RWPE2 (cell line): Measurements from ENCODE around the gene TEFM.

Source experiments
- ATAC-seq: fragments of 200-7000 bp; cut with Tn5 transposase; 3 replicates; pipeline ENCODE4 v1.9.1; 2021; ENCODE audit warnings: low read depth
- DNase-seq: peaks from one replicate; pipeline ENCODE4 v3.0.0-alpha.2; 2020; ENCODE audit warnings: low spot score
- H3K27ac ChIP-seq: fragments of 450-650 bp; 2 replicates; pipeline ENCODE4 v1.5.1; 2017; ENCODE audit warnings: mild to moderate bottlenecking; ENCODE audit not compliant: poor library complexity, severe bottlenecking
- H3K27me3 ChIP-seq: fragments of 250-450 bp; sonication (Bioruptor Pico); 2 replicates; pipeline ENCODE4 v1.5.1; 2021; ENCODE audit warnings: mild to moderate bottlenecking, moderate library complexity; ENCODE audit not compliant: insufficient read depth, poor library complexity, severe bottlenecking
- H3K36me3 ChIP-seq: fragments of 250-450 bp; sonication (Bioruptor Pico); 2 replicates; pipeline ENCODE4 v1.5.1; 2020; ENCODE audit warnings: low read depth, mild to moderate bottlenecking, moderate library complexity
- H3K4me1 ChIP-seq: fragments of 250-450 bp; sonication (Bioruptor Pico); 2 replicates; pipeline ENCODE4 v1.5.1; 2021; ENCODE audit warnings: mild to moderate bottlenecking, moderate library complexity; ENCODE audit not compliant: insufficient read depth, poor library complexity, severe bottlenecking
- H3K4me3 ChIP-seq: fragments of 250-450 bp; sonication (Bioruptor Pico); 2 replicates; pipeline ENCODE4 v1.5.1; 2021; ENCODE audit warnings: mild to moderate bottlenecking, moderate library complexity; ENCODE audit not compliant: severe bottlenecking
- H3K9me3 ChIP-seq: fragments of 250-450 bp; sonication (Bioruptor Pico); 2 replicates; pipeline ENCODE4 v1.5.1; 2021; ENCODE audit warnings: mild to moderate bottlenecking, moderate library complexity; ENCODE audit not compliant: severe bottlenecking
- TF ChIP-seq, protein P1 (sequence below): fragments of 450-650 bp; IDR thresholded peaks from one replicate; pipeline ENCODE4 v1.5.1; 2017; ENCODE audit warnings: mild to moderate bottlenecking, moderate library complexity; ENCODE audit not compliant: poor library complexity, severe bottlenecking

The TEFM gene

GRCh38 chr17:30920683-30921543 lies 14.9 kb upstream of the TEFM start:
- Histone ChIP-seq H3K4me3 (no peak overlapping the region), H3K27me3 (peaks cover 35% of the 10 kb centered on the region), H3K27ac (no peak overlapping the region), H3K4me1 (no peaks in the 10 kb centered on the region), H3K9me3 (no peaks in the 10 kb centered on the region), H3K36me3 (no peaks in the 10 kb centered on the region)
- ATAC-seq (no peak), DNase-seq (no peak)
- TF ChIP-seq, protein P1, sequence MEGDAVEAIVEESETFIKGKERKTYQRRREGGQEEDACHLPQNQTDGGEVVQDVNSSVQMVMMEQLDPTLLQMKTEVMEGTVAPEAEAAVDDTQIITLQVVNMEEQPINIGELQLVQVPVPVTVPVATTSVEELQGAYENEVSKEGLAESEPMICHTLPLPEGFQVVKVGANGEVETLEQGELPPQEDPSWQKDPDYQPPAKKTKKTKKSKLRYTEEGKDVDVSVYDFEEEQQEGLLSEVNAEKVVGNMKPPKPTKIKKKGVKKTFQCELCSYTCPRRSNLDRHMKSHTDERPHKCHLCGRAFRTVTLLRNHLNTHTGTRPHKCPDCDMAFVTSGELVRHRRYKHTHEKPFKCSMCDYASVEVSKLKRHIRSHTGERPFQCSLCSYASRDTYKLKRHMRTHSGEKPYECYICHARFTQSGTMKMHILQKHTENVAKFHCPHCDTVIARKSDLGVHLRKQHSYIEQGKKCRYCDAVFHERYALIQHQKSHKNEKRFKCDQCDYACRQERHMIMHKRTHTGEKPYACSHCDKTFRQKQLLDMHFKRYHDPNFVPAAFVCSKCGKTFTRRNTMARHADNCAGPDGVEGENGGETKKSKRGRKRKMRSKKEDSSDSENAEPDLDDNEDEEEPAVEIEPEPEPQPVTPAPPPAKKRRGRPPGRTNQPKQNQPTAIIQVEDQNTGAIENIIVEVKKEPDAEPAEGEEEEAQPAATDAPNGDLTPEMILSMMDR, result no peak

- TF ChIP-seq, protein P1, result no peak
- no peak for ATAC-seq
- Histone ChIP-seq H3K9me3 (no peaks in the 10 kb centered on the region), H3K27ac (no peak overlapping the region), H3K27me3 (peaks cover 35% of the 10 kb centered on the region), H3K36me3 (no peaks in the 10 kb centered on the region), H3K4me3 (no peak overlapping the region), H3K4me1 (no peaks in the 10 kb centered on the region)
- DNase-seq, result no peak
Measured at GRCh38 chr17:30920282-30920681, 14.2 kb upstream of the TEFM start.

DNA sequence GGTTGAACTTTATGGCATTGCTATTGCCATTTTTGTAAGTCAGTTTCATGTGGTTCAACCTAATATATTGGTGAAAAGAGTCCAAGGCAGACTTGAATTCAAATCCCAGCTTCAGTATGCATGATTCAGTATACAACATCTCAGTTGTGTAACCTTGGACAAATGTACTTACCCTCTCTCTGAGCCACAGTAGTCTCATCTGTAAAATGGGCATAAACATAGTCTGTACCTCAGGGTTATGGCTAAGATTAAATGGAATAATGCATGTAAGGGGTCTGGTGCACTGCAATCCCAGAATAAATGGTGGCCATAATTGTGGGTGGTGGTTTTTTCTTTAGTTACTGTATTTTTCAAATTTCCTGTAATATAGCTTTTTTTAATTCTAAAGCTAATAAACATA lies 11.0 kb upstream of the TEFM start:
- DNase-seq, result no peak
- TF ChIP-seq, protein P1, result no peak

GRCh38 chr17:30915833-30916611 lies 10.0 kb upstream of the TEFM start:
- DNase-seq (no peak), ATAC-seq (no peak)
- Histone ChIP-seq H3K27ac (no peak overlapping the region), H3K4me3 (no peak overlapping the region), H3K4me1 (no peaks in the 10 kb centered on the region), H3K27me3 (peaks cover 5% of the 10 kb centered on the region), H3K9me3 (no peaks in the 10 kb centered on the region), H3K36me3 (no peaks in the 10 kb centered on the region)
- TF ChIP-seq, protein P1, result no peak

More for the DNA sequence above, 11.0 kb upstream of the TEFM start:
- Histone ChIP-seq H3K27me3 (peaks cover 12% of the 10 kb centered on the region), H3K36me3 (no peaks in the 10 kb centered on the region), H3K4me3 (no peak overlapping the region), H3K4me1 (no peaks in the 10 kb centered on the region), H3K27ac (no peak overlapping the region), H3K9me3 (no peaks in the 10 kb centered on the region)
- ATAC-seq, result no peak
